PFSK-1 (cell line): ENCODE results near the gene LTBP1.

Experiments
- FOXP2 ChIP-seq: optimal IDR thresholded peaks from 2 replicates; pipeline ENCODE3; 2011; ENCODE audit warnings: borderline replicate concordance, control low read depth, inconsistent platforms; ENCODE audit not compliant: insufficient read depth; ENCODE audit errors: extremely low read length, extremely low read depth
- POLR2AphosphoS5 ChIP-seq: IDR thresholded peaks from 2 replicates; pipeline ENCODE4 v1.6.1; 2012; ENCODE audit warnings: low read depth, mild to moderate bottlenecking, control low read depth, low read length, moderate library complexity
- SIN3A ChIP-seq: IDR thresholded peaks from 2 replicates; pipeline ENCODE4 v1.6.1; 2012; ENCODE audit warnings: mild to moderate bottlenecking, low read length, moderate library complexity, borderline replicate concordance; ENCODE audit not compliant: insufficient read depth
- TAF1 ChIP-seq: IDR thresholded peaks from 2 replicates; pipeline ENCODE4 v1.6.1; 2012; ENCODE audit warnings: low read length, control low read depth, borderline replicate concordance; ENCODE audit not compliant: insufficient read depth
- TF ChIP-seq, protein P1 (sequence below), 2 experiments: IDR thresholded peaks; 2 replicates each; pipeline versions ENCODE4 v1.6.1 to v1.8.0; 2011 to 2012; ENCODE audit warnings: low read depth in 2 of 2, low read length in 2 of 2, control low read depth in 1 of 2, inconsistent platforms in 1 of 2, mild to moderate bottlenecking in 1 of 2, moderate library complexity in 1 of 2; ENCODE audit not compliant: insufficient read depth in 1 of 2

Gene LTBP1

DNA sequence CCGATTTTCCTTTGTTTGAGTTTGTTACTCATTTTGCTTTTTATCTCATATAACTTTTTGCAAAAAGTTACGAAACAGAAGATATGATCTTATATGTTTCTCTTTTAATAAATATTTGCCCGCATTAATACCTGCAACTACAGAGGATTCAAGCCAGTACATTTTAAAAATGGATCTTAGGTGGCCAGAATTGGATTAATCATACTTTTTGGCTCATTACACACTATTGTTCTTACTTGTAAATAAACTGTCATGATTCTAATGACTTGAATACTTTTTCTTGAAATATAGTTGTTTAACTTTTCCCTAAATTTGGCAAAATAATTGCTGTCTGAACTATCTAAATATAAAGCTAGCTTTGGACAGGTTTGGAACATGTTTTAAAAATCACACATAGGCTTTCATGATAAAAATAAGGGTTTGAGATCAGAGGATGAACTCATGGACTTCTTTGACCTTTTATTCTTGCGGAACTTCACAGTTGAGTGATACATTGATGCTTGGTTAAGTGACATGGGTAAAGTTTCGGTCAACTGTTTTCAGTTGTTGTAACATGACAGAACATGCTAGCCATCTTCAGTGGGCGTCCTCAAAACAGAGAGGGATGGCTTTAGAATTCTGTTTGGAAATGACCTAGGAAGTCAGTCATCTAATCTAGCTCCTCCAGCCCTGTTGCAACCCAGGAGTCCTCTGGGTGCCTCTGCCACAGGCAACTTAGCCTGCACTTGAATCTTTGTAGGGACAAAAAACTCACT lies 44.5 kb downstream of the LTBP1 start:
- TF ChIP-seq SIN3A (no peak), FOXP2 (no peak), POLR2AphosphoS5 (no peak), TAF1 (no peak)
- TF ChIP-seq, protein P1, sequence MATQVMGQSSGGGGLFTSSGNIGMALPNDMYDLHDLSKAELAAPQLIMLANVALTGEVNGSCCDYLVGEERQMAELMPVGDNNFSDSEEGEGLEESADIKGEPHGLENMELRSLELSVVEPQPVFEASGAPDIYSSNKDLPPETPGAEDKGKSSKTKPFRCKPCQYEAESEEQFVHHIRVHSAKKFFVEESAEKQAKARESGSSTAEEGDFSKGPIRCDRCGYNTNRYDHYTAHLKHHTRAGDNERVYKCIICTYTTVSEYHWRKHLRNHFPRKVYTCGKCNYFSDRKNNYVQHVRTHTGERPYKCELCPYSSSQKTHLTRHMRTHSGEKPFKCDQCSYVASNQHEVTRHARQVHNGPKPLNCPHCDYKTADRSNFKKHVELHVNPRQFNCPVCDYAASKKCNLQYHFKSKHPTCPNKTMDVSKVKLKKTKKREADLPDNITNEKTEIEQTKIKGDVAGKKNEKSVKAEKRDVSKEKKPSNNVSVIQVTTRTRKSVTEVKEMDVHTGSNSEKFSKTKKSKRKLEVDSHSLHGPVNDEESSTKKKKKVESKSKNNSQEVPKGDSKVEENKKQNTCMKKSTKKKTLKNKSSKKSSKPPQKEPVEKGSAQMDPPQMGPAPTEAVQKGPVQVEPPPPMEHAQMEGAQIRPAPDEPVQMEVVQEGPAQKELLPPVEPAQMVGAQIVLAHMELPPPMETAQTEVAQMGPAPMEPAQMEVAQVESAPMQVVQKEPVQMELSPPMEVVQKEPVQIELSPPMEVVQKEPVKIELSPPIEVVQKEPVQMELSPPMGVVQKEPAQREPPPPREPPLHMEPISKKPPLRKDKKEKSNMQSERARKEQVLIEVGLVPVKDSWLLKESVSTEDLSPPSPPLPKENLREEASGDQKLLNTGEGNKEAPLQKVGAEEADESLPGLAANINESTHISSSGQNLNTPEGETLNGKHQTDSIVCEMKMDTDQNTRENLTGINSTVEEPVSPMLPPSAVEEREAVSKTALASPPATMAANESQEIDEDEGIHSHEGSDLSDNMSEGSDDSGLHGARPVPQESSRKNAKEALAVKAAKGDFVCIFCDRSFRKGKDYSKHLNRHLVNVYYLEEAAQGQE (IDR thresholded peaks at IDR 0.05; ENCODE audit: insufficient read depth in 1 of 2, low read depth in 2 of 2, low read length in 2 of 2), result no peak

DNA sequence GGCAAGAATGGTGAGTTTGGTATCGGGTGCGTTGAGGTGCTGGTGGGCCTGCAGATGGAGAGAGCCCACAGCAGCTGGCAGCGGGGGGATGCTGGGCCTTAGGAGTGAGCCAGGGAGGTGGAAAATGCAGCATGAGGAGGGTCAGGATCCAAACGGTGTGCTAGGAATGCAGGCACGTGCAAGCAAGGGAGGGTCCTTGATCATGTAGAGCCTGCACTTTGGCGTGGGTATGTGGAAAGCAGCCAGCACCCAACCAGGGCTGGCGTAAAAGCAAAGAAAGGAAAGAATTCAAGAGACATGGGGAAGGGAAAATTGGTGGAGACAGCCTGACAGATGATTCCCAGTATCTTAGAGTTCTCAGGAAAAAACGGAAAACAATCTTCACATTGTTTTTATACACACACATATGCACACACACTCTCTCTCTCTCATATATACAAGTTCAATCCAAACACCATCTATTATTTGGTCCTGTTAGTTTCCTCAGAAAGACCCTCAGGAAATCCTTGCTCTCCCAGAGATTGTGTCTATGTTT lies 46.3 kb downstream of the LTBP1 start:
- TF ChIP-seq TAF1 (no peak), POLR2AphosphoS5 (no peak), FOXP2 (no peak)
- TF ChIP-seq, protein P1 (IDR thresholded peaks at IDR 0.05; ENCODE audit: insufficient read depth in 1 of 2, low read depth in 2 of 2, low read length in 2 of 2), result no peak

DNA sequence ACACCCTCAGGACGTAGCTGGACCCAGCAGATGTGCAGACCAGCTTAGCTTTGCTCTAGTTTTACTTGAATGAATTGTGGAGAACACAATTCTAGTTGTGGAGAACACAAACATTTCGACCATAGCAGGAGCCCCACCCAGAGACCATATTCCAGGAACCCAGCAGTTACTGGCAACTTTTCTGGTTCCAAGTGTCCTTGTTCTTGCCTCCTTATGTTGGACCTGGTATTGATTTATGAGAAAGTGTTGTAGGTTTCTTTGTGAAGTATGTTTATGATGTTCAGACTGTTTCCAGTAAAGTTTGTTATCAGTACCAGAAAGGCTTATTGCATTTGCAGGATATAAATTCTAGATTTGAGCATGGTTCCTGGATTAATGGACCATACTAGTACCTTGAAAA lies 51.0 kb downstream of the LTBP1 start:
- TF ChIP-seq POLR2AphosphoS5 (no peak), TAF1 (no peak), FOXP2 (no peak), SIN3A (no peak)
- TF ChIP-seq, protein P1 (IDR thresholded peaks at IDR 0.05; ENCODE audit: insufficient read depth in 1 of 2, low read depth in 2 of 2, low read length in 2 of 2), result no peak

DNA sequence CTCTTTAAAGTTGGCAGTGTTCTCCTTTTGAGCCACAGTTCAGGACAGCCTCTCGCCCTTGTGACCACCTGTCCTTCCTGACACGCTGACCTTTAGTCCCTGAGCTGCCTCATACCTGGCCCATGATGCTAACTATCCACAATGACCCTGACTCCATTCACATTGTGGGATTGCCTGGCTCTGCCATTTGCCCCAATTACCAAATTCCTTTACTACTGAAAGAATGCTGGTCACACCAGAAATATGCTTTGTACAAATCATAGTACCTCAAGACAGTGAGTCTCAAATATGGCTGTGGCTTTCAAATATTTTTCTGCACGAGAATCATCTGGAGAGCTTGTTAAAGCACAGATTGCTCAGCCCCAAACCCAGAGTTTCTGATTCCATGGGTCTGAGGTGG lies 54.2 kb downstream of the LTBP1 start:
- TF ChIP-seq, protein P1 (IDR thresholded peaks at IDR 0.05; ENCODE audit: insufficient read depth in 1 of 2, low read depth in 2 of 2, low read length in 2 of 2), result no peak
- TF ChIP-seq TAF1, result no peak
